ENCODE data around the gene NR6A1.
"Not testable (repeated sequence)": the region's sequence is repeated elsewhere in the genome, so short reads cannot be mapped to it uniquely, and the experiment has no call there.

Gene NR6A1

GRCh38 chr9:124760719-124761118, 10.4 kb downstream of the NR6A1 start:
- DNase-seq (ENCODE audit: low read depth in 2 of 2) = no peak

GRCh38 chr9:124759327-124759726, 11.8 kb downstream of the NR6A1 start:
- no peak for DNase-seq (ENCODE audit: low read depth in 2 of 2)

- no peak for DNase-seq (ENCODE audit: low read depth in 2 of 2)
Observed at GRCh38 chr9:124758691-124759090, 12.4 kb downstream of the NR6A1 start.

- no peak for DNase-seq (ENCODE audit: low read depth in 2 of 2)
Observed at GRCh38 chr9:124758061-124758460, 13.1 kb downstream of the NR6A1 start.

GRCh38 chr9:124757616-124758015, 13.5 kb downstream of the NR6A1 start:
- no peak for DNase-seq (ENCODE audit: low read depth in 2 of 2)

GRCh38 chr9:124756011-124756410, 15.1 kb downstream of the NR6A1 start:
- DNase-seq (ENCODE audit: low read depth in 2 of 2) = no peak

GRCh38 chr9:124755061-124755460, 16.1 kb downstream of the NR6A1 start:
- DNase-seq (ENCODE audit: low read depth in 2 of 2) = no peak

GRCh38 chr9:124754289-124754688, 16.8 kb downstream of the NR6A1 start:
- no peak for DNase-seq (ENCODE audit: low read depth in 2 of 2)

- no peak for DNase-seq (ENCODE audit: low read depth in 2 of 2)
Observed at GRCh38 chr9:124752967-124753366, 18.1 kb downstream of the NR6A1 start.

GRCh38 chr9:124749781-124750180, 21.3 kb downstream of the NR6A1 start:
- DNase-seq (ENCODE audit: low read depth in 2 of 2) = no peak

- DNase-seq (ENCODE audit: low read depth in 2 of 2) = no peak
Observed at GRCh38 chr9:124749284-124749683, 21.8 kb downstream of the NR6A1 start.

GRCh38 chr9:124747065-124747464, 24.0 kb downstream of the NR6A1 start:
- DNase-seq (ENCODE audit: low read depth in 2 of 2) = no peak

GRCh38 chr9:124743686-124744348, 27.3 kb downstream of the NR6A1 start:
- DNase-seq (ENCODE audit: low read depth in 2 of 2) = no peak

- no peak for DNase-seq (ENCODE audit: low read depth in 2 of 2)
Observed at GRCh38 chr9:124742940-124743339, 28.2 kb downstream of the NR6A1 start.

- no peak for DNase-seq (ENCODE audit: low read depth in 2 of 2)
Observed at GRCh38 chr9:124741662-124742061, 29.4 kb downstream of the NR6A1 start.

GRCh38 chr9:124741149-124741548, 30.0 kb downstream of the NR6A1 start:
- DNase-seq (ENCODE audit: low read depth in 2 of 2) = no peak

GRCh38 chr9:124739360-124739759, 31.8 kb downstream of the NR6A1 start:
- no peak for DNase-seq (ENCODE audit: low read depth in 2 of 2)

- not testable (repeated sequence) for DNase-seq (ENCODE audit: low read depth in 2 of 2)
Observed at GRCh38 chr9:124738075-124738474, 33.0 kb downstream of the NR6A1 start.

- DNase-seq (ENCODE audit: low read depth in 2 of 2) = no peak
Observed at GRCh38 chr9:124735121-124735520, 36.0 kb downstream of the NR6A1 start.

- not testable (repeated sequence) for DNase-seq (ENCODE audit: low read depth in 2 of 2)
Observed at GRCh38 chr9:124734741-124735083, 36.4 kb downstream of the NR6A1 start.

GRCh38 chr9:124733964-124734740, 37.0 kb downstream of the NR6A1 start:
- no peak for DNase-seq (ENCODE audit: low read depth in 2 of 2)

GRCh38 chr9:124730772-124731171, 40.3 kb downstream of the NR6A1 start:
- DNase-seq (ENCODE audit: low read depth in 2 of 2) = no peak

GRCh38 chr9:124726886-124727285, 44.2 kb downstream of the NR6A1 start:
- DNase-seq (ENCODE audit: low read depth in 2 of 2) = no peak

- no peak for DNase-seq (ENCODE audit: low read depth in 2 of 2)
Observed at GRCh38 chr9:124725068-124725452, 46.1 kb downstream of the NR6A1 start.

Data from activated CD4-positive, alpha-beta T cell treated with anti-CD3 and anti-CD28 coated beads for 24 hours (primary cell).